Stimulated activated effector memory CD8-positive, alpha-beta T cell treated with anti-CD3 and anti-CD28 coated beads, Interleukin-12 subunit alpha, Interleukin-12 subunit beta, amount 100 ng/mL, for 72 hours (primary cell): ENCODE data around the gene NGEF.
A peak's percentile ranks its signal among the peaks of the same experiment; 100 is the strongest.
"Not testable (repeated sequence)": the region's sequence is repeated elsewhere in the genome, so short reads cannot be mapped to it uniquely, and the experiment has no call there.

ENCODE experiments used
- ATAC-seq: fragments of 150-1000 bp; cut with Tn5 transposase; 2 replicates; pipeline ENCODE4 v1.10.0; 2021
- DNase-seq, 2 donors: peaks; one replicate each; pipeline ENCODE4 v3.0.0; 2021 to 2022; ENCODE audit warnings: low spot score in 2 of 2
- H3K27ac Mint-ChIP-seq: one replicate; pipeline ENCODE4 v1.8.0; 2022; ENCODE audit warnings: mild to moderate bottlenecking, mixed read lengths
- H3K36me3 Mint-ChIP-seq: one replicate; pipeline ENCODE4 v1.8.0; 2022; ENCODE audit warnings: mild to moderate bottlenecking, mixed read lengths
- H3K4me1 Mint-ChIP-seq: one replicate; pipeline ENCODE4 v1.8.0; 2022; ENCODE audit warnings: mixed read lengths
- H3K4me3 Mint-ChIP-seq: one replicate; pipeline ENCODE4 v1.8.0; 2022; ENCODE audit warnings: mild to moderate bottlenecking, mixed read lengths
- H3K9me3 Mint-ChIP-seq: one replicate; pipeline ENCODE4 v1.8.0; 2022; ENCODE audit warnings: mixed read lengths

Gene NGEF

DNA sequence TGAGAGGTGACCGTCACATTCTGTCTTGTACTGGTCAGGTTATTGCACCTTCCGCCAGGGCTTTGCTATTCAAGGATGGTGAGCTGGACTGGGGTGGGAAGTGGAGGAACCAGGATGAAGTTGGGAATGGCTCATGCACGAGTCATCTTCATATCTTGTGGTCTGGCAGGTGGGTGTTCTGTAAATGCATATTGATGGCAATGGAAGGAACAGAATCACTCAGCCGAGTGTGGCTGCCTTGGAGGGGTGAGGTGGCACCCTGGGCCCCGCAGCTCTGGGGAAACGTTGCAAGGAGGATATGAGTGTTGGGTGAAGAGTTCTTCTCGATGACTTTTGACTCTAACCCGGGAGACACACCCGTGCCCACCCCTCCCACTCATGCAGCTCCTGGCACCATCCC, 20.6 kb upstream of the NGEF start:
- ATAC-seq (peak; percentile 69), DNase-seq (no peak)
- Mint-ChIP-seq H3K4me1 (no peaks in the 10 kb centered on the region), H3K9me3 (no peaks in the 10 kb centered on the region), H3K36me3 (no peaks in the 10 kb centered on the region), H3K4me3 (no peak overlapping the region), H3K27ac (no peak overlapping the region)

DNA sequence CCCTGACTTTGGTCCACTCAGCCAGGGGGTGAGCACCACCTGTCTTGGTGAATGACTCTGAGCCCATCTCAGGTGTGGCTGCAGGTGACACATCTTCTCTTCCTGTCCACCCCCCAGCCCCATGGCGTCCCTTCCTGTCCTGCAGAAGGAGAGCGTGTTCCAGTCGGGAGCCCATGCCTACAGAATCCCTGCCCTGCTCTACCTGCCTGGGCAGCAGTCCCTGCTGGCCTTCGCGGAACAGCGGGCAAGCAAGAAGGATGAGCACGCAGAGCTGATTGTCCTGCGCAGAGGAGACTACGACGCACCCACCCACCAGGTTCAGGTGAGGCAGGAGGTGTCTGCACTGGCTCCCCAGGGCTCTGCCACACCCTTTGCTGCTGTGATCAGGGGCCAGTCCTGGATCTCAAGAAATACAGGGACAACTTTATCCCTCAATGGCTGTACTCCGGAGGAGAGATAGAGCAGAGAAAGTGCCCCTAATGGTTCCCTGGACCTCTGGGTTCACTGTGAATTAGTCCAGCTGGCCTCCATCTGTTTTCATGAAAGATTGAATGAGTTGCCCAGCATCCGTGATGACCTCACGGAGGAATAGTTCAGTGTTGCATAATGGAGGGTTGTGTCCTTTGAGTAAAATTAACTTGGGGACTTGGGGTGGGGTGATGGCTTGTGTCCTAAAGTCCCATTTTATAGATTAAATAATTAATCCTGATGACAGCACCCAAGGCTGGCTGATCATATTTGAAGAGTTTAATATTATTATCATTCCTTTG, 19.7 kb upstream of the NGEF start, which contains the start of gene NEU2:
TSS of gene NEU2 (plus strand) at position 122 of the 770 bp plus-strand sequence. CDS start at position 122, 0 bp downstream.
- Mint-ChIP-seq H3K9me3 (no peaks in the 10 kb centered on the region), H3K4me1 (no peaks in the 10 kb centered on the region), H3K27ac (no peak within 1 kb of the TSS), H3K4me3 (no peak within 1 kb of the TSS), H3K36me3 (no peaks in the 10 kb centered on the region)
- DNase-seq (no peak), ATAC-seq (no peak)

- Mint-ChIP-seq H3K36me3 (no peaks in the 10 kb centered on the region), H3K27ac (no peak overlapping the region), H3K4me1 (no peaks in the 10 kb centered on the region), H3K9me3 (no peaks in the 10 kb centered on the region), H3K4me3 (no peak overlapping the region)
- DNase-seq (no peak), ATAC-seq (no peak)
Observed at GRCh38 chr2:233031556-233032500, 18.8 kb upstream of the NGEF start.

GRCh38 chr2:233029321-233029720, 16.3 kb upstream of the NGEF start:
- no peaks in the 10 kb centered on the region for H3K36me3 Mint-ChIP-seq
- no peaks in the 10 kb centered on the region for H3K9me3 Mint-ChIP-seq
- no peak for ATAC-seq
- H3K4me3 Mint-ChIP-seq: no peak overlapping the region
- no peaks in the 10 kb centered on the region for H3K4me1 Mint-ChIP-seq
- DNase-seq: no peak
- no peak overlapping the region for H3K27ac Mint-ChIP-seq

DNA sequence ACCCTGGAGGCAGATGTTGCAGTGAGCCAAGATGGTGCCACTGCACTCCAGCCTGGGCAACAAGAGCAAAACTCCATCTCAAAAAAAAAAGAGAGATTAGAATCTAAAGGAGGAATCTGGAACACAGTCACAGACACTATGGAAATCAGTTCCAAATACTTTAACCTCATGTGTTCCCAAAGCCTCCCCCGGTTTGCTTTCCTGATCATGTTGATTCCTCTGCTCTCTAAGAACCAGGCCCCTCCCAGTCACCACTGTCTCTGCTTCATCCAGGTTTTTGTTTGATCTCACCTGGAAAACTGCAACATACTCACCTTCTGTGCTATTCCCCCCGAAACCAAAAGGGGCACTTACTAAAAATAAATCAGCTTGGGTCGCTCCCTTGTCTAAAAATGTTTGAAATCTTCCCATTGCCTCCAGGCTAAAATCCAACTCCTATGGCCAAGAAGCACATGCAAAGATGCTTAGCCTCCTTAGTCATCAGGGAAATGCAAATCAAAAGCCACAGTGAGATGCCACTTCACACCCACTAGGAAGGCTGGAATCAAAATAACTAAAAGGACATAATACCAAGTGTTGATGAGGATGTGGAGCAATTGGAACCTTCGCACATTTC, 13.2 kb upstream of the NGEF start:
- H3K4me1 Mint-ChIP-seq: no peaks in the 10 kb centered on the region
- no peak for DNase-seq
- H3K4me3 Mint-ChIP-seq: no peak overlapping the region
- no peaks in the 10 kb centered on the region for H3K36me3 Mint-ChIP-seq
- H3K9me3 Mint-ChIP-seq: no peaks in the 10 kb centered on the region
- no peak for ATAC-seq
- no peak overlapping the region for H3K27ac Mint-ChIP-seq

DNA sequence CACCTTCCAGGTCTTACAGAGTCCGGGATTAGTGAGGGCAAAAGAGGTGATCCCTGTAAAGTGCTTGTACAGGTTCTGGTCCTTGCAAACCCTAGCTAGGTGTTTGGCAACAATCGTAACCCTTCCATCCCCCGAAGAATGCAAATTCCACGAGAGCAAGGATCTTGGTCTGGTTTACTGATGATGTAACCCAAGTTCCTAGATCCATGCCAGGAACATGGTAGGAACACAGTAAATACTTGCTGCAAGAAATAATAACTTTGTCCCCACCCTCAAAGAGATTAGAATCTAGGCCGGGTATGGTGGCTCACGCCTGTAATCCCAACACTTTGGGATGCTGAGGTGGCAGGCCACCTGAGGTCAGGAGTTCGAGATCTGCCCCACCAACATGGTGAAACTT, 12.7 kb upstream of the NGEF start:
- H3K27ac Mint-ChIP-seq: no peak overlapping the region
- DNase-seq: no peak
- no peaks in the 10 kb centered on the region for H3K4me1 Mint-ChIP-seq
- no peak overlapping the region for H3K4me3 Mint-ChIP-seq
- H3K9me3 Mint-ChIP-seq: no peaks in the 10 kb centered on the region
- ATAC-seq: no peak
- no peaks in the 10 kb centered on the region for H3K36me3 Mint-ChIP-seq

DNA sequence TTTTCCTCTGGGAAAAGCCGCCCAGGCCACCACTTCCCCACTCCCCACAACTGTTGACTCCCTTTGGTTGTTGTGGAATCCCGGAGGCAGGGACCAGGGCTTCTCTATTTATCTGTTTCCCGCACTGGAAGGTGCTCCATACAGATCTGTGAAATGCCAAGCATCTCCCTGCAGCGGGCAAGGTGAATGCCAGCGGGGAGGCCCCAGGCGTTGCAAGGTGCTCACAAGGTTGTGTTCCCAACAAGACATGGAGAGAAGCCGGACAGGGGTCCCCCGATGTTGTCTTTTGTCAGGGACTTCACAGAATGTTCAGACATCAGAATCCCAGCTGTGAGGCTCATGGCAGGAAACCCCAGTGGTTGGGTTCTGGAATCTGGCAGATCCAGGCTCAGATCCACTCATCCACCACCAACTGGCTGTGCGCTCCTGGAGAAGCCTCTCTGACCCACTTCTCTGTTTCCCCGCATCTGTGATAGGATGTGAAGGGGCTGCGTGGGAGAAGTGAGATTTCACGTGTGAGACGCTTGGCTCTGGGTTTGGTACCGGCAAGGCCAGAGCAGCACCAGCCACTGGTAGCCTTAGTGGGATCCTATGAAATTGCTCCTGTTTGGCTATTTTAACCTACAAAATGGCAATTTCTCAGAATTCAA, 10.8 kb upstream of the NGEF start:
- ATAC-seq: no peak

GRCh38 chr2:233023007-233023760, 10.1 kb upstream of the NGEF start:
- no peak for DNase-seq
- Mint-ChIP-seq H3K9me3 (no peaks in the 10 kb centered on the region), H3K4me3 (no peak overlapping the region), H3K4me1 (no peaks in the 10 kb centered on the region), H3K36me3 (no peaks in the 10 kb centered on the region), H3K27ac (no peak overlapping the region)
- no peak for ATAC-seq

More for the DNA sequence above, 10.8 kb upstream of the NGEF start:
- Mint-ChIP-seq H3K9me3 (no peaks in the 10 kb centered on the region), H3K4me1 (no peaks in the 10 kb centered on the region), H3K27ac (no peak overlapping the region), H3K4me3 (no peak overlapping the region), H3K36me3 (no peaks in the 10 kb centered on the region)
- no peak for DNase-seq

DNA sequence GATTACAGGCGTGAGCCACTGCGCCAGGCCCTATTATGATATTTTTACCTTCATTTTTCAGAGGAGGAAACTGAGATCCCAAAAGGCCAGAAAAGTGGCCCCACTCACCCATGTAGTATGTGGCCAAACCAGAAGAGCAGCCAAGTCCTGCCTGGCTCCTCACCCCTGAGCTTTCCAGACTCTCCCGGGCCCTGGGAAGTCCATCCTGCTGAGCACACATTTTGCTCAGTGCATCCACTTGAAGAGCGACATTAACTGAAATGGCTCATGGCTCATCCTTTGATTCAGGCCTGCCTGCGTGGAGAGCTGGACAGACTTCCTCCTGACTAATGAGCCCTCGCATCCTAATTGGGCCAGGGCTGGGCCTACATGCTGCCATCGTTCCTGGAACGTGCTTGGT, 9.5 kb upstream of the NGEF start:
- DNase-seq (no peak), ATAC-seq (no peak)
- no peaks in the 10 kb centered on the region for H3K36me3 Mint-ChIP-seq
- no peaks in the 10 kb centered on the region for H3K4me1 Mint-ChIP-seq
- H3K27ac Mint-ChIP-seq: no peak overlapping the region
- no peaks in the 10 kb centered on the region for H3K9me3 Mint-ChIP-seq
- H3K4me3 Mint-ChIP-seq: no peak overlapping the region

- H3K4me1 Mint-ChIP-seq: no peaks in the 10 kb centered on the region
- no peaks in the 10 kb centered on the region for H3K36me3 Mint-ChIP-seq
- no peak for DNase-seq
- H3K27ac Mint-ChIP-seq: no peak overlapping the region
- ATAC-seq: no peak
- H3K4me3 Mint-ChIP-seq: no peak overlapping the region
- H3K9me3 Mint-ChIP-seq: no peaks in the 10 kb centered on the region
Observed at GRCh38 chr2:233021771-233022170, 8.7 kb upstream of the NGEF start.

DNA sequence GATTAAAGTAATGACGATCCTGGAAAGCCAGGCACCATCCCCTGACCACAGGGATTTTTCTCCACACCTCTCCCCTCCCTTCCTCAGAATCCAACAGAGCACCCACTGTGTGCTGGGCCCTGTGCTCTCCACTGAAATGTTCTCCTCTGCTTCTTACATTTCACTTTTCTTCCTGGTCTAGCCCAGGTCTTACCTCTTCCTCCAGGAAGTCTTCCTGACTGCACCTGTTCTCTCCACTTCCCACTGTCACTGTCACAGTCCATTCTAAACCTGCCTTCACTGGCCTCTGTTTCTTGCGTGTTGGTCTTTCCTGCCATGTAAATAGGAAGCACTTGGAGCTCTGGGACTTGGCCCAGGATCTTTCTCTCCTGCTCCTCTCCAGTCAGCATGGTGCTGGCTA, 7.4 kb upstream of the NGEF start:
- Mint-ChIP-seq H3K4me1 (no peaks in the 10 kb centered on the region), H3K4me3 (no peak overlapping the region), H3K9me3 (peaks cover 1% of the 10 kb centered on the region), H3K27ac (no peak overlapping the region), H3K36me3 (no peaks in the 10 kb centered on the region)
- ATAC-seq (no peak), DNase-seq (no peak)

- DNase-seq, H3K4me3 Mint-ChIP-seq, ATAC-seq: not testable (repeated sequence)
Observed at GRCh38 chr2:233019610-233020009, 6.6 kb upstream of the NGEF start.

DNA sequence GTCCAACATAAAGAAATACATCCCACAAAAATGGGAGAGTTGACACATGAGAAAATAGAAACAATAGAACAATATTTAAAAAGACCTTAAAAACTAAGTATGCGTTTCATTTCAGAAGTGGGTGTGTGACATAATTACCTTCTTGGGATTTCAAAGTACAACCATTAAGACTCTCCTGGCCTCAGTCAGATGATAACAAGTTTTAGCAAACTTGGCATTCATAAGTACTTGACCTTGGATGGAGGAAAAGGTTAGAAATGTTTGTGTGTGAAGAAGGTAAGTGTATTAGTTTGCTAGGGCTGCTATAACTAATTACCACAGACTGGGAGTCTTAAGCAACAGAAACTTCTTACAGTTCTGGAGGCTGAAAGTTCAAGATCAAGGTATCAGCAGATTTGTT, 4.9 kb upstream of the NGEF start:
- no peaks in the 10 kb centered on the region for H3K4me1 Mint-ChIP-seq
- no peaks in the 10 kb centered on the region for H3K36me3 Mint-ChIP-seq
- no peak overlapping the region for H3K27ac Mint-ChIP-seq
- H3K9me3 Mint-ChIP-seq: peaks cover 4% of the 10 kb centered on the region
- ATAC-seq (no peak), DNase-seq (no peak)
- no peak overlapping the region for H3K4me3 Mint-ChIP-seq

More at GRCh38 chr2:233019610-233020009, 6.6 kb upstream of the NGEF start:
- H3K4me1 Mint-ChIP-seq, H3K9me3 Mint-ChIP-seq, H3K27ac Mint-ChIP-seq, H3K36me3 Mint-ChIP-seq: not testable (repeated sequence)

GRCh38 chr2:233015019-233015645, 2.1 kb upstream of the NGEF start:
- Mint-ChIP-seq H3K9me3 (peaks cover 4% of the 10 kb centered on the region), H3K4me3 (no peak overlapping the region), H3K27ac (no peak overlapping the region), H3K36me3 (no peaks in the 10 kb centered on the region), H3K4me1 (no peaks in the 10 kb centered on the region)
- DNase-seq (no peak), ATAC-seq (no peak)
